Activated CD4-positive, alpha-beta memory T cell treated with anti-CD3 and anti-CD28 coated beads for 36 hours (primary cell): Measurements from ENCODE around the gene TAB2. TPM values are rescaled to one million over a fixed set of nuclear protein-coding genes. Genes with fewer than 3 reads are reported as not detected.

Experiments used
- CTCF ChIA-PET: fragments of 350-600 bp; sonication (Branson Sonifier 250); formaldehyde crosslinking; loops from one replicate; lab custom pipeline; 2021; ENCODE audit warnings: antibody characterized with exemption, inconsistent platforms; lab: Charles Lee
- POLR2A ChIA-PET: fragments of 350-600 bp; sonication (Branson Sonifier 250); formaldehyde crosslinking; loops from one replicate; lab custom pipeline; 2021; ENCODE audit warnings: antibody characterized with exemption; lab: Charles Lee
- DNase-seq: peaks from one replicate; pipeline ENCODE4 v3.0.0-alpha.2; 2020
- H3K27ac Mint-ChIP-seq: one replicate; pipeline ENCODE4 v1.8.0; 2021; ENCODE audit warnings: mixed read lengths
- H3K27me3 Mint-ChIP-seq: one replicate; pipeline ENCODE4 v1.8.0; 2021; ENCODE audit warnings: mixed read lengths
- H3K36me3 Mint-ChIP-seq: one replicate; pipeline ENCODE4 v1.8.0; 2021; ENCODE audit warnings: mixed read lengths
- H3K4me1 Mint-ChIP-seq: one replicate; pipeline ENCODE4 v1.8.0; 2021; ENCODE audit warnings: low read depth, mixed read lengths
- H3K4me3 Mint-ChIP-seq: one replicate; pipeline ENCODE4 v1.8.0; 2021; ENCODE audit warnings: mild to moderate bottlenecking, mixed read lengths
- H3K9me3 Mint-ChIP-seq: one replicate; pipeline ENCODE4 v1.8.0; 2021; ENCODE audit warnings: mixed read lengths
- intact Hi-C: fragments of 100-400 bp; cut with micrococcal nuclease; formaldehyde crosslinking; loops from one replicate; pipeline ENCODE4 v1.15.1; 2023
- total RNA-seq, 2 experiments: library from RNA; stranded (reverse); gene quantifications; one replicate each; pipeline ENCODE4 v1.2.3, GENCODE V29; 2021

Gene TAB2
- total RNA-seq, 2 experiments from 2014 or later: 92.0 to 92.9 TPM

DNA sequence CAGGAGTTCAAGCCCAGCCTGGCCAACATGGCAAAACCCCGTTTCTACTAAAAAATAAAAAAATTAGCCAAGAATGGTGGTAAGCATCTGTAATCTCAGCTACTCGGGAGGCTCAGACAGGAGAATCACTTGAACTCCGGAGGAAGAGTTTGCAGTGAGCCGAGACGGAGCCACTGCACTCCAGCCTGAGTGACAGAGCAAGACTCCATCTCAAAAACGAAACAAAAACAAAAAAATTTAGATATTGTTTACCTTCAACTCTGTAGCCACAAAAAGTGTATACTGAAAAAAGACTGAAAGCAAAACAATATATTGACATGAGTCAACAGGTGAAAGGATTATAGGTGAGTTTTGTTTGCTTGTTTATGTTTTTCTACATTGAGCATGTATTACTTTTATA, 30.6 kb upstream of the TAB2 start:
- CTCF ChIA-PET: no interaction called here
- H3K4me3 Mint-ChIP-seq: no peak overlapping the region

GRCh38 chr6:149289192-149289781, 28.2 kb upstream of the TAB2 start:
- no peak for DNase-seq
- ChIA-PET POLR2A (no interaction called here), CTCF (no interaction called here)
- Mint-ChIP-seq H3K27ac (no peak overlapping the region), H3K9me3 (no peaks in the 10 kb centered on the region), H3K36me3 (no peaks in the 10 kb centered on the region), H3K27me3 (no peaks in the 10 kb centered on the region), H3K4me1 (peaks cover 10% of the 10 kb centered on the region), H3K4me3 (no peak overlapping the region)
- intact Hi-C loops: no loop called here

More for the DNA sequence above, 30.6 kb upstream of the TAB2 start:
- intact Hi-C loops: no loop called here
- DNase-seq: no peak
- no peak overlapping the region for H3K27ac Mint-ChIP-seq
- H3K27me3 Mint-ChIP-seq: no peaks in the 10 kb centered on the region
- POLR2A ChIA-PET: interaction anchor here (1.0 kb wide), 1 partner anchor 30 kb away, joined by 3 read pairs; no protein-coding TSS in a partner anchor
- peaks cover 13% of the 10 kb centered on the region for H3K4me1 Mint-ChIP-seq
- no peaks in the 10 kb centered on the region for H3K36me3 Mint-ChIP-seq
- H3K9me3 Mint-ChIP-seq: no peaks in the 10 kb centered on the region

DNA sequence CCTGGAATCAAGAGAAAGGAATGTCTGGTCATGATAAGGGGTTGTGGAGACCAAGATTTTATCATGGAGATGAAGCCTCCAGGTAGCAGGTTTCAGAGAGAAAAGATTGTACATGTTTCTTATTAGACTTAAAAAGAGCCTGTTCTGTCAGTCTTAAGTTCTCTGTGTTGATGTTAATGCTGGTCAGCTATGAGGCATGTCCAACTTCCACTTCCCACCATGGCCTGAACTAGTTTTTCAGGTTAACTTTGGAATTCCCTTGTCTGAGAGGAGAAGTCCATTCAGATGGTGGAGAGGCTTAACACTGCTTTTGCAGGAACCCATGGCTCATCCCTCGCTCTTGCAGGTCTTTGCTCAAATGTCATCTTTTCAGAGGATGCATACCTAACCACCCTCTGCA, 27.5 kb upstream of the TAB2 start:
- H3K36me3 Mint-ChIP-seq: no peaks in the 10 kb centered on the region
- H3K27ac Mint-ChIP-seq: no peak overlapping the region
- H3K27me3 Mint-ChIP-seq: no peaks in the 10 kb centered on the region
- no peaks in the 10 kb centered on the region for H3K9me3 Mint-ChIP-seq
- ChIA-PET CTCF (interaction anchor here (0.7 kb wide), 1 partner anchor 260 kb away, joined by 4 read pairs; no protein-coding TSS in a partner anchor), POLR2A (no interaction called here)
- DNase-seq: no peak
- peaks cover 5% of the 10 kb centered on the region for H3K4me1 Mint-ChIP-seq
- H3K4me3 Mint-ChIP-seq: no peak overlapping the region
- intact Hi-C loops: no loop called here

- intact Hi-C loops: no loop called here
- H3K27me3 Mint-ChIP-seq: no peaks in the 10 kb centered on the region
- POLR2A ChIA-PET: no interaction called here
- H3K4me1 Mint-ChIP-seq: peaks cover 4% of the 10 kb centered on the region
- no peaks in the 10 kb centered on the region for H3K9me3 Mint-ChIP-seq
- H3K36me3 Mint-ChIP-seq: no peaks in the 10 kb centered on the region
- DNase-seq: no peak
- H3K27ac Mint-ChIP-seq: no peak overlapping the region
- H3K4me3 Mint-ChIP-seq: no peak overlapping the region
- CTCF ChIA-PET: interaction anchor here (1.0 kb wide), 1 partner anchor 103 kb away, joined by 3 read pairs; no protein-coding TSS in a partner anchor
These were observed 24.3 kb upstream of the TAB2 start for GRCh38 chr6:149293244-149293643.

GRCh38 chr6:149300563-149300962, 16.9 kb upstream of the TAB2 start:
- POLR2A ChIA-PET: no interaction called here
- H3K4me3 Mint-ChIP-seq: no peak overlapping the region

DNA sequence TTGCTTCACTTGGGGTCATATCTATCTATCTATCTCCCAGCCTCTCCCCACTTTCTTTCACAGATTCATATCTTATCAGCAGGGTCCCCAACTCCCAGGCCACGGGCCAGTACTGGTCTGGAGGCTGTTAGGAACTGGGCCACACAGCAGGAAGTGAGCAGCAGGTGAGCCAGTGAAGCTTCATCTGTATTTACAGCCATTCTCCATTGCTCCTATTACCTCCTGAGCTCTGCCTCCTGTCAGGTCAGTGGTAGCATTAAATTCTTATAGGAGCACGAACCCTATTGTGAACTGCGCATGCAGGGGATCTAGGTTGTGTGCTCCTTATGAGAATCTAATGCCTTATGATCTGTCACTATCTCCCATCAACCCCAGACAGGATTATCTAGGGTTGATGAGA, 14.8 kb upstream of the TAB2 start:
- H3K36me3 Mint-ChIP-seq: no peaks in the 10 kb centered on the region
- DNase-seq: no peak
- H3K4me1 Mint-ChIP-seq: peaks cover 6% of the 10 kb centered on the region
- H3K27me3 Mint-ChIP-seq: no peaks in the 10 kb centered on the region
- H3K9me3 Mint-ChIP-seq: no peaks in the 10 kb centered on the region
- H3K4me3 Mint-ChIP-seq: no peak overlapping the region
- no peak overlapping the region for H3K27ac Mint-ChIP-seq
- ChIA-PET POLR2A (no interaction called here), CTCF (no interaction called here)
- intact Hi-C loops: no loop called here

More at GRCh38 chr6:149300563-149300962, 16.9 kb upstream of the TAB2 start:
- H3K27ac Mint-ChIP-seq: no peak overlapping the region
- H3K27me3 Mint-ChIP-seq: no peaks in the 10 kb centered on the region
- no peaks in the 10 kb centered on the region for H3K9me3 Mint-ChIP-seq
- no peaks in the 10 kb centered on the region for H3K36me3 Mint-ChIP-seq
- intact Hi-C loops: no loop called here
- CTCF ChIA-PET: interaction anchor here (1.2 to 2.1 kb wide), 2 partner anchors 110 to 128 kb away, joined by 3 to 4 read pairs; no protein-coding TSS in a partner anchor
- H3K4me1 Mint-ChIP-seq: peaks cover 6% of the 10 kb centered on the region
- DNase-seq: no peak

- CTCF ChIA-PET: no interaction called here
- peaks cover 6% of the 10 kb centered on the region for H3K4me1 Mint-ChIP-seq
- no peak overlapping the region for H3K4me3 Mint-ChIP-seq
- intact Hi-C loops: no loop called here
- POLR2A ChIA-PET: no interaction called here
- H3K27me3 Mint-ChIP-seq: no peaks in the 10 kb centered on the region
- no peak overlapping the region for H3K27ac Mint-ChIP-seq
- H3K9me3 Mint-ChIP-seq: no peaks in the 10 kb centered on the region
- DNase-seq: no peak
- no peaks in the 10 kb centered on the region for H3K36me3 Mint-ChIP-seq
These were observed 14.0 kb upstream of the TAB2 start for GRCh38 chr6:149303468-149303867.

DNA sequence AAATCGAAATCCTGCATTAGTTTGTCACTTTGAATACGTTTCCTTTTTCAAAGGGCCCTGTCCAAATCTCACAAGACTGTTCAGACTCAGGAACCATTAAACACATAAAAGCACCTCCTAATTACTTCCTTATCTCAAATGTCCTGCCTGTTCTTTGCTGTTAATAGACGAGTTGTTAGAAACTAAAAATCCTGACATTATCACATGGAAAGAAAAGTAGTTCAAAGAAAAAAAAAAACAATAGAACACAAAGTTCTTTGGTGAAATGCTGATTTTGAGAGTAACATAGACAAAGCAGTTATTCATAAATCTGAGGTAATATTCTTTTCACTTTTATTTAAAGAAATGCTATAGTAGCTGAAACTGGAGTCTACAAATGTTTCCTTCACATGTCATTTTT, 12.1 kb upstream of the TAB2 start:
- H3K36me3 Mint-ChIP-seq: no peaks in the 10 kb centered on the region
- ChIA-PET CTCF (no interaction called here), POLR2A (no interaction called here)
- no peak overlapping the region for H3K27ac Mint-ChIP-seq
- intact Hi-C loops: no loop called here
- H3K4me3 Mint-ChIP-seq: no peak overlapping the region
- H3K27me3 Mint-ChIP-seq: no peaks in the 10 kb centered on the region
- DNase-seq: no peak
- H3K4me1 Mint-ChIP-seq: peaks cover 6% of the 10 kb centered on the region
- no peaks in the 10 kb centered on the region for H3K9me3 Mint-ChIP-seq

- DNase-seq: no peak
- ChIA-PET POLR2A (no interaction called here), CTCF (no interaction called here)
- Mint-ChIP-seq H3K27me3 (no peaks in the 10 kb centered on the region), H3K36me3 (no peaks in the 10 kb centered on the region), H3K9me3 (no peaks in the 10 kb centered on the region), H3K4me3 (no peak overlapping the region), H3K27ac (no peak overlapping the region), H3K4me1 (peaks cover 6% of the 10 kb centered on the region)
- intact Hi-C loops: no loop called here
These were observed 10.5 kb upstream of the TAB2 start for GRCh38 chr6:149306967-149307366.

DNA sequence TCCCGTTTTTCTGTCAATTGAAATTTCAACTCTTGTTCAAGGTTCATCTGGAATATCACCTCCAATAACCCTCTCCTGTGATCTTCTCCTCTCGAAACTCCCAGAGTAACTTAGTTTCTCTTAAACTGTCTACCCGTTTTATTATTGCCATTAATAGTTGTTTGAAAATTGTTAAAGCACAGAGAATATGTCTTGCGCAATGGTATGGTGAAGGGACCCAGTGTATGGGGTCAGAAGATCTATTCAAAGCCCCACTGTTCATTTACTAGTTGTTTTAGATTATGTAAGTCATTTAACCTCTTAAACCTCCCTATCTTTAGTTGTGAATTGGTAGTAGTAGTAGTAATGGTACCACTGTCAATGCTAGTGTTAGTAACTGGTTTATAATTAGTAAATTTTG, 6.2 kb upstream of the TAB2 start:
- DNase-seq: no peak
- H3K27me3 Mint-ChIP-seq: no peaks in the 10 kb centered on the region
- intact Hi-C loops: loop anchor here (10.0 kb wide), 1 partner anchor 476 kb away; no protein-coding TSS in a partner anchor
- H3K9me3 Mint-ChIP-seq: no peaks in the 10 kb centered on the region
- POLR2A ChIA-PET: no interaction called here
- no peaks in the 10 kb centered on the region for H3K36me3 Mint-ChIP-seq
- peaks cover 11% of the 10 kb centered on the region for H3K4me1 Mint-ChIP-seq
- CTCF ChIA-PET: no interaction called here
- H3K27ac Mint-ChIP-seq: no peak overlapping the region
- H3K4me3 Mint-ChIP-seq: no peak overlapping the region

DNA sequence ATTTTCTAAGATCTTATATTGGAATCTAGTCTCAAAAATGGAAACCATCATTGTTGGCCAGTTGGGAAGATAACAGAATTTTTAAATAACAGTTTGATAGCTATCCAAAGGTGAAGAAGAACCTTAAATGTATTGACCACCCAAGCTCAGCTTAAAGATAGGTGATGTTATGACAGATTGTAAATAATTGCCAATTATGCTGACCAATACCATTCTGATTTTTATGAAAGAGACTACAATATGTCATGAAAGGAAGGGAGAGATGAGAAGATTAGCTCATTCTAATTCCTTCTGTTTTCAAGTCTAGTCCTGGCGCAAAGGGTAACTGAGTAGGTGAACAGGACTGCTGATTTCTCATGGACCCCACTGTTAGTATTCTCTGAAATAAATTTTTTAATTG, 5.7 kb upstream of the TAB2 start:
- H3K4me3 Mint-ChIP-seq: no peak overlapping the region
- H3K27ac Mint-ChIP-seq: no peak overlapping the region
- H3K4me1 Mint-ChIP-seq: peaks cover 11% of the 10 kb centered on the region
- no peaks in the 10 kb centered on the region for H3K27me3 Mint-ChIP-seq
- no peaks in the 10 kb centered on the region for H3K36me3 Mint-ChIP-seq
- intact Hi-C loops: loop anchor here (10.0 kb wide), 1 partner anchor 477 kb away; no protein-coding TSS in a partner anchor
- DNase-seq: no peak
- POLR2A ChIA-PET: interaction anchor here (0.9 kb wide), 1 partner anchor 15 kb away, joined by 3 read pairs; no protein-coding TSS in a partner anchor
- H3K9me3 Mint-ChIP-seq: no peaks in the 10 kb centered on the region
- CTCF ChIA-PET: interaction anchor here (1.0 kb wide), 1 partner anchor 120 kb away, joined by 3 read pairs; no protein-coding TSS in a partner anchor

DNA sequence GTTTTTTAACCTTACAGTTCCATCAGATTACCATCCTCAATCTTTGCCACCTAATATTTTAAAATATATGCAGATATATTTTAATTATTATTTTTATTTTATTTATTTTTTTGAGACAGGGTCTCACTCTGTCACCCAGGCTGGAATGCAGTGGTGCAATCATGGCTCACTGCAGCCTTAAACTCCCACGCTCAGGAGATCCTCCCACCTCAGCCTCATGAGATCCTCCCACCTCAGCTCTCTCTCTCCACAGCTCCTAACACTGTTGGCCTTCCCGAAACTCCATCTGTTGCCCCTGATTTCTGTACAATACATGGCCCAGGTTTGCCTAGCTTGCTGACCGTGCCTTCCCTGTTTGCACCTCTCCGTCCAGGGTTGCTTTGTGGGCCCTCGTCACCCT, 4.4 kb upstream of the TAB2 start:
- ChIA-PET POLR2A (no interaction called here), CTCF (no interaction called here)
- Mint-ChIP-seq H3K27ac (no peak overlapping the region), H3K4me3 (no peak overlapping the region), H3K27me3 (no peaks in the 10 kb centered on the region), H3K36me3 (no peaks in the 10 kb centered on the region), H3K9me3 (no peaks in the 10 kb centered on the region), H3K4me1 (peaks cover 10% of the 10 kb centered on the region)
- intact Hi-C loops: loop anchor here (10.0 kb wide), 1 partner anchor 478 kb away; no protein-coding TSS in a partner anchor
- DNase-seq: no peak

DNA sequence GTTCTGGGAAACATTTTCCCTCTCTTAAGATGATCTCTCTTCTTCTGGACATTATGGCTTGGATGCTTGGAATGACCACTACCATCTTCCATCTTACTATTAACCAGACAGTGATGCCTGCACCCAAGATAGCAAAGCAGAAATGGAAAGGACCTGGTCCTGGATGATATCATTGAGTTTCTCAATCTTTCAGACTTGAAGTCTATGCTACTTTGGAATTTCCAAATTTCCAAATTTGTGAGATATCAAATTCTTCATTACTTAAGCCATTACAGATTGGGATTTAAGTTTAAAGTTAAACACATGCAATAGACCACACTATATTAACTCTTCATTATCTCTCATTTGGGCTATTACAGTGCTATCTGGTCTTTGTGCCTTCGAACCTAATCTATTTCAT, 3.7 kb upstream of the TAB2 start:
- no peak overlapping the region for H3K27ac Mint-ChIP-seq
- H3K27me3 Mint-ChIP-seq: no peaks in the 10 kb centered on the region
- POLR2A ChIA-PET: no interaction called here
- H3K4me1 Mint-ChIP-seq: peaks cover 10% of the 10 kb centered on the region
- H3K9me3 Mint-ChIP-seq: no peaks in the 10 kb centered on the region
- intact Hi-C loops: loop anchor here (10.0 kb wide), 1 partner anchor 479 kb away; no protein-coding TSS in a partner anchor
- DNase-seq: no peak
- peaks cover 6% of the 10 kb centered on the region for H3K36me3 Mint-ChIP-seq
- no peak overlapping the region for H3K4me3 Mint-ChIP-seq
- CTCF ChIA-PET: no interaction called here
